OCI-LY7 (cell line): ENCODE measurements around the gene PNO1. TPM values are rescaled to one million over a fixed set of nuclear protein-coding genes. Genes with fewer than 3 reads are reported as not detected.

ENCODE experiments used
- BruUV-seq: library from RNA; stranded (reverse); fragments of 400-500 nt; replicated peaks from 2 replicates; lab custom pipeline; 2021; lab: Mats Ljungman, UMichigan
- CTCF ChIA-PET: fragments of 300-600 bp; sonication (Branson Sonifier 250); formaldehyde crosslinking; loops from one replicate; lab custom pipeline; 2022; ENCODE audit warnings: antibody characterized with exemption; ENCODE audit not compliant: unreplicated experiment; lab: Charles Lee
- POLR2A ChIA-PET: fragments of 300-600 bp; sonication (Branson Sonifier 250); formaldehyde crosslinking; loops from one replicate; lab custom pipeline; 2022; ENCODE audit warnings: antibody characterized with exemption; lab: Charles Lee
- DNase-seq: peaks from one replicate; pipeline ENCODE4 v3.0.0-alpha.2; 2015; ENCODE audit warnings: low spot score
- H2AFZ ChIP-seq: fragments of 200-600 bp; sonication (generic), shearing (Covaris generic); 2 replicates; pipeline ENCODE4 v1.6.1; 2014; ENCODE audit warnings: mild to moderate bottlenecking, antibody characterized with exemption, low read length, moderate library complexity
- H3K27ac ChIP-seq: fragments of 200-600 bp; sonication (generic); 2 replicates; pipeline ENCODE4 v1.5.1; 2014; ENCODE audit warnings: mixed run types, low read depth, mild to moderate bottlenecking, moderate library complexity, low read length, inconsistent platforms; ENCODE audit not compliant: poor library complexity, severe bottlenecking
- H3K36me3 ChIP-seq: fragments of 200-600 bp; sonication (generic); 2 replicates; pipeline ENCODE4 v1.6.1; 2014; ENCODE audit warnings: mild to moderate bottlenecking, antibody characterized with exemption, low read length, moderate library complexity, mixed read lengths; ENCODE audit not compliant: insufficient read depth
- H3K4me1 ChIP-seq: fragments of 200-600 bp; sonication (generic); 2 replicates; pipeline ENCODE4 v1.5.1; 2014; ENCODE audit warnings: mild to moderate bottlenecking, low read length; ENCODE audit not compliant: insufficient read depth, poor library complexity, severe bottlenecking
- H3K4me2 ChIP-seq: fragments of 200-600 bp; sonication (generic); 2 replicates; pipeline ENCODE4 v1.6.1; 2014; ENCODE audit warnings: mild to moderate bottlenecking, low read length
- H3K4me3 ChIP-seq: fragments of 200-600 bp; sonication (generic); 2 replicates; pipeline ENCODE4 v1.5.1; 2014; ENCODE audit warnings: mild to moderate bottlenecking, low read depth, low read length; ENCODE audit not compliant: poor library complexity, severe bottlenecking
- H3K79me2 ChIP-seq: fragments of 200-600 bp; sonication (generic); 2 replicates; pipeline ENCODE4 v1.6.1; 2016; ENCODE audit warnings: low read depth, mild to moderate bottlenecking, low read length, moderate library complexity, mixed read lengths; ENCODE audit not compliant: insufficient read depth
- H3K9me2 ChIP-seq: fragments of 200-600 bp; sonication (generic); 2 replicates; pipeline ENCODE4 v1.6.1; 2016; ENCODE audit warnings: mild to moderate bottlenecking, low read length, mixed read lengths; ENCODE audit not compliant: insufficient read depth
- H3K9me3 ChIP-seq: fragments of 200-600 bp; sonication (generic); 2 replicates; pipeline ENCODE4 v1.6.1; 2014; ENCODE audit warnings: mild to moderate bottlenecking, mixed run types, low read length, mixed read lengths
- H4K20me1 ChIP-seq: fragments of 200-600 bp; sonication (generic); 2 replicates; pipeline ENCODE4 v1.6.1; 2014; ENCODE audit warnings: mild to moderate bottlenecking, antibody characterized with exemption, low read length, moderate library complexity, mixed read lengths; ENCODE audit not compliant: insufficient read depth
- EZH2phosphoT487 ChIP-seq: fragments of 200-600 bp; sonication (generic); IDR thresholded peaks from 2 replicates; pipeline ENCODE4 v1.6.1; 2018; ENCODE audit warnings: low read depth, borderline replicate concordance, mild to moderate bottlenecking, mixed run types, antibody characterized with exemption, low read length, moderate library complexity, mixed read lengths
- intact Hi-C: fragments of 100-400 bp; cut with micrococcal nuclease; formaldehyde crosslinking; loops from one replicate; pipeline ENCODE4 v1.10.0; 2022; ENCODE audit not compliant: unreplicated experiment
- total RNA-seq, 2 experiments: library from RNA; depleted of rRNA in 1 of 2; stranded (reverse); fragments of >200 nt in 1 of 2; shearing (Covaris generic) in 1 of 2; gene quantifications; 2 replicates each; pipeline ENCODE4 v1.2.3, GENCODE V29; 2014 to 2022
- TF ChIP-seq, protein P1 (sequence below): fragments of 200-600 bp; sonication (generic); conservative IDR thresholded peaks from 2 replicates; pipeline ENCODE4 v1.5.1; 2014; ENCODE audit warnings: mild to moderate bottlenecking, antibody characterized with exemption, low read length, moderate library complexity, mixed read lengths

The PNO1 gene
- total RNA-seq, 2 experiments from 2014 or later, result 18.6 to 22.5 TPM

DNA sequence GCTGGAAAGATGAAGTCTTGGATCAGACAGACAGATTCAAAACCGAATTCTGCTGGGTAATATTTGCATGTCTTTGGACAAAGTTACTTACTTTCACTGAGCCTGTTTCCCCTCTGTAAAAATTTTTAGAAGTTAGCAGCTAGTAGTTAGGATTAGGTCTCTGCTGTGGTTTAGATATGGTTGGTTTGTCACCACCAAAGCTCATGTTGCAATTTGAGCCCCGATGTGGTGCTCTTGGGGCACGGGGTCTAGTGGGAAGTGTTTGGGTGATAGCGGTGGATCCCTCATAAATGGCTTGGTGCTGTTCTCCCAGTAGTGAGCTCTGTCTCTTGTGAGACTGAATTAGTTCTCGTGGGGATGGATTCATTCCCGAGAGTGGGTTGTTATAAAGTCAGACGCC, 38.9 kb upstream of the PNO1 start:
- Histone ChIP-seq H3K79me2 (no peaks in the 10 kb centered on the region), H4K20me1 (no peaks in the 10 kb centered on the region), H3K9me3 (no peaks in the 10 kb centered on the region), H3K4me1 (peaks cover 47% of the 10 kb centered on the region), H3K9me2 (no peaks in the 10 kb centered on the region), H3K4me2 (0 out of 2 replicates have a peak overlapping the region, but pooled peaks have one; percentile 3), H3K4me3 (no peak overlapping the region), H2AFZ (peak overlapping the region; percentile 16; the same call in 1 of the 2 replicates), H3K36me3 (no peaks in the 10 kb centered on the region), H3K27ac (no peak overlapping the region)
- ChIA-PET POLR2A (interaction anchor here (1.0 to 1.2 kb wide), 3 partner anchors 9 to 65 kb away, joined by 3 to 5 read pairs (median 4); no protein-coding TSS in a partner anchor), CTCF (no interaction called here)
- no TSS peak for BruUV-seq
- no peak for TF ChIP-seq EZH2phosphoT487
- TF ChIP-seq, protein P1, sequence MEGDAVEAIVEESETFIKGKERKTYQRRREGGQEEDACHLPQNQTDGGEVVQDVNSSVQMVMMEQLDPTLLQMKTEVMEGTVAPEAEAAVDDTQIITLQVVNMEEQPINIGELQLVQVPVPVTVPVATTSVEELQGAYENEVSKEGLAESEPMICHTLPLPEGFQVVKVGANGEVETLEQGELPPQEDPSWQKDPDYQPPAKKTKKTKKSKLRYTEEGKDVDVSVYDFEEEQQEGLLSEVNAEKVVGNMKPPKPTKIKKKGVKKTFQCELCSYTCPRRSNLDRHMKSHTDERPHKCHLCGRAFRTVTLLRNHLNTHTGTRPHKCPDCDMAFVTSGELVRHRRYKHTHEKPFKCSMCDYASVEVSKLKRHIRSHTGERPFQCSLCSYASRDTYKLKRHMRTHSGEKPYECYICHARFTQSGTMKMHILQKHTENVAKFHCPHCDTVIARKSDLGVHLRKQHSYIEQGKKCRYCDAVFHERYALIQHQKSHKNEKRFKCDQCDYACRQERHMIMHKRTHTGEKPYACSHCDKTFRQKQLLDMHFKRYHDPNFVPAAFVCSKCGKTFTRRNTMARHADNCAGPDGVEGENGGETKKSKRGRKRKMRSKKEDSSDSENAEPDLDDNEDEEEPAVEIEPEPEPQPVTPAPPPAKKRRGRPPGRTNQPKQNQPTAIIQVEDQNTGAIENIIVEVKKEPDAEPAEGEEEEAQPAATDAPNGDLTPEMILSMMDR, result no peak
- no peak for DNase-seq
- intact Hi-C loops, result no loop called here

DNA sequence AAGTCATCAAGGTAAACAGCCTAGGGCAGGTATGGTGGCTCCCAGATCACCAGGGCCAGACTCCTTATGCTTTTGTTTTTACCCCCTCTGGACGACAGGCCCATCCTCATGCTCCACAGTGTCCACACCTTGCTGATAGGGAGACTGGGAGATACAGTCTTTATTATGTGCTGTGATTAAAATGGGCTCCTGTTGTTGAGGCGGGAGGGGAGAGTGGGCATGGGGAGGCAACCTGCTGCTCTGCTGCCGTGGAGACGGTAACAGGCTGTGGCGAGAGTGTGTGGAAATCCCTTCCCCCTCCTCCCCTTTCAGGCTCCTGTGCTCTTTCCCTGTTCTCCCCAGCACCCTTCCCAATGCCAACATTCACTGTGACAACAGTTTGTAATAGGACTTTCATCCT, 38.2 kb upstream of the PNO1 start:
- H3K9me2 ChIP-seq, result no peaks in the 10 kb centered on the region
- H3K4me1 ChIP-seq, result peaks cover 47% of the 10 kb centered on the region
- H3K36me3 ChIP-seq, result no peaks in the 10 kb centered on the region
- ChIA-PET POLR2A (interaction anchor here (0.6 to 1.3 kb wide), 5 partner anchors 8 to 178 kb away, joined by 3 to 4 read pairs (median 3); no protein-coding TSS in a partner anchor), CTCF (no interaction called here)
- H4K20me1 ChIP-seq, result no peaks in the 10 kb centered on the region
- BruUV-seq, result no TSS peak
- H3K4me3 ChIP-seq, result no peak overlapping the region
- H3K79me2 ChIP-seq, result no peaks in the 10 kb centered on the region
- intact Hi-C loops, result no loop called here
- DNase-seq, result no peak
- H3K27ac ChIP-seq, result peak overlapping the region; percentile 96
- TF ChIP-seq EZH2phosphoT487, result no peak
- TF ChIP-seq, protein P1, result no peak
- no peak overlapping the region for H3K4me2 ChIP-seq
- H2AFZ ChIP-seq, result peak overlapping the region; percentile 16; the same call in 1 of the 2 replicates
- H3K9me3 ChIP-seq, result no peaks in the 10 kb centered on the region
